AG04449 (cell line): ENCODE data around the gene TWNK.

Source experiments
- CTCF ChIA-PET: fragments of 350-600 bp; formaldehyde crosslinking; extraction: SDS; loops from one replicate; lab custom pipeline; 2021; ENCODE audit warnings: antibody characterized with exemption; lab: Yijun Ruan, JAX
- POLR2A ChIA-PET: fragments of 400-600, 350-600 bp; formaldehyde crosslinking; extraction: SDS; loops from one replicate; lab custom pipeline; 2020; ENCODE audit warnings: antibody characterized with exemption, inconsistent platforms; lab: Yijun Ruan, JAX
- DNase-seq: peaks from one replicate; pipeline ENCODE4 v3.0.0-alpha.2; 2010; ENCODE audit warnings: low read depth, low spot score
- H3K4me3 ChIP-seq: 2 replicates; pipeline ENCODE4 v1.5.1; 2011; ENCODE audit warnings: low read depth, mild to moderate bottlenecking, control low read depth, low read length
- TF ChIP-seq, protein P1 (sequence below): IDR thresholded peaks from one replicate; pipeline ENCODE4 v1.5.1; 2011; ENCODE audit warnings: mild to moderate bottlenecking, moderate library complexity, low read length, control low read depth, inconsistent platforms; ENCODE audit not compliant: insufficient read depth; ENCODE audit errors: missing control alignments

TWNK gene

DNA sequence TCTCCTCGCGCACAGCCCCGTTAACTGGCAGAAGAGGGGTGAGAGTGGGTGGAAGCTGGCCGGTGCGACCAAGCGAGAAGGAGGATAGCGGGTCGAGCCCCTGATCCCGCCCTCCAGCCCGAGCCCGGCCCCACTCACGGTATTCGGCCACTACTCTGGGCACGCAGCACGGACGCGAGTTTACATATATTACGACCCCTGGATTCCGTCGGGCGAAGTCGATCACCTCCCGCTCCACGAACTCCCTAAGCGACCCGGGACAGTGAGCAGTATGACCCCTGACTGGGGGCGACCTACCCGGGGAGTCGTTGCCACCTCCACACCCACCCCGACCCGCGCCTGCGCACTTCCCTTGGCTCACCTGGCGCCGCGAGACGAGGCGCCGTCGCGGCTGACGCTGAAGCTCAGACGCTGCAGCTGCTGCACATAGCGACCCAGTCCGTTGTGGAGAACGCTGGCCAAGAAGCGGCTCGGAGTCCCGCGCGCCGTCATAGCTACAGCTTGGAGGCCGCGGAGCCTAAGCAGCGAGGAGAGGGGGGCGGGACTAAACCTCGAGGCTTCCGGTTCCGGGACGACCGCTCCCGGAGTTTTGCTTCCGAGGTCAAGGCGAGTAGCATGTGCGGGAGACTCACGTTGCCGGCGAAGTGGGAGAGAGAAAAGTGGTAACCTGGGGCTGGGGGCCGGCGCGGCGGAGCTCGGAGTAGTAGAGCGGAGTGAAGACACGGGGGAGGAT is at the start of gene TWNK, which contains the start of gene MRPL43:
Gene TWNK (plus strand): TSS at position 592 of the 733 bp plus-strand sequence. CDS start 668 bp downstream, outside the sequence.
Gene MRPL43 (minus strand): TSS at position 546 of the 733 bp plus-strand sequence. CDS start 54 bp downstream, at position 492.
- ChIA-PET POLR2A (interaction anchor here (1.0 to 1.1 kb wide), 2 partner anchors 12 to 13 kb away, joined by 4 read pairs; partner anchors contain the start of gene LZTS2), CTCF (interaction anchor here (0.7 to 26.4 kb wide), 7 partner anchors 9 to 54 kb away, joined by 3 to 803 read pairs (median 15); partner anchors contain the start of genes LZTS2, PDZD7 and SFXN3)
- no peak for DNase-seq
- peak within 1 kb of the TSS; percentile 100 for H3K4me3 ChIP-seq
- TF ChIP-seq, protein P1, sequence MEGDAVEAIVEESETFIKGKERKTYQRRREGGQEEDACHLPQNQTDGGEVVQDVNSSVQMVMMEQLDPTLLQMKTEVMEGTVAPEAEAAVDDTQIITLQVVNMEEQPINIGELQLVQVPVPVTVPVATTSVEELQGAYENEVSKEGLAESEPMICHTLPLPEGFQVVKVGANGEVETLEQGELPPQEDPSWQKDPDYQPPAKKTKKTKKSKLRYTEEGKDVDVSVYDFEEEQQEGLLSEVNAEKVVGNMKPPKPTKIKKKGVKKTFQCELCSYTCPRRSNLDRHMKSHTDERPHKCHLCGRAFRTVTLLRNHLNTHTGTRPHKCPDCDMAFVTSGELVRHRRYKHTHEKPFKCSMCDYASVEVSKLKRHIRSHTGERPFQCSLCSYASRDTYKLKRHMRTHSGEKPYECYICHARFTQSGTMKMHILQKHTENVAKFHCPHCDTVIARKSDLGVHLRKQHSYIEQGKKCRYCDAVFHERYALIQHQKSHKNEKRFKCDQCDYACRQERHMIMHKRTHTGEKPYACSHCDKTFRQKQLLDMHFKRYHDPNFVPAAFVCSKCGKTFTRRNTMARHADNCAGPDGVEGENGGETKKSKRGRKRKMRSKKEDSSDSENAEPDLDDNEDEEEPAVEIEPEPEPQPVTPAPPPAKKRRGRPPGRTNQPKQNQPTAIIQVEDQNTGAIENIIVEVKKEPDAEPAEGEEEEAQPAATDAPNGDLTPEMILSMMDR, result no peak

DNA sequence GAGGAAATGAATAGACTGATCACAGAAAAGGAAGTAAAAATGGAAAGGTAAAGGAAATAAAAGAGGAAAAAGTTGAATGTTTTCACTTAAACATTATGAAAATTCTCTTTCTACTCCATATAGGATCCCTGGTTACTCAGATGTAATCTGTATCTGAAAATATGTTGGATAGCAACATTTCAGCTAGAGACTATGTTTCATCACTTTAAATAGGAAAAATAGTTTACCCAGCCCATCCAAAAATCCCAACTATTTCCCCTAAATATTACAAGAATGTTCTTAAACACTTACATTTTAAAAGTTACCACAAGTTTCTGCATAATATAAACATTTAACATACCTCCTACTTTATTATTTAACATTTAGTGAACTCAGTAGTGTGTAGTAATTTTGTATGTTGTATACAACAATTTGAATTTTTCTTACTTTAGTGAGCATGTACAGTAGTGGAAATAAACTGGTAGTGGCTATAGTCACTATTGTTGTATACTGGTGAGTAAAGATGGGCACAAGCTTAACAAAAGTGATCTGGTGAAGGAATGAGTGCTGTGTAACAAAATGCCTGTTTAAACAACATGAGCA is 47.5 kb upstream of the TWNK start:
- TF ChIP-seq, protein P1, result no peak
- peak; percentile 46 for DNase-seq
- CTCF ChIA-PET, result interaction anchor here (1.3 kb wide), 1 partner anchor 9 kb away, joined by 5 read pairs; no protein-coding TSS in a partner anchor
- H3K4me3 ChIP-seq, result no peak overlapping the region
- POLR2A ChIA-PET, result interaction anchor here (0.6 kb wide), 1 partner anchor 18 kb away, joined by 3 read pairs; no protein-coding TSS in a partner anchor

DNA sequence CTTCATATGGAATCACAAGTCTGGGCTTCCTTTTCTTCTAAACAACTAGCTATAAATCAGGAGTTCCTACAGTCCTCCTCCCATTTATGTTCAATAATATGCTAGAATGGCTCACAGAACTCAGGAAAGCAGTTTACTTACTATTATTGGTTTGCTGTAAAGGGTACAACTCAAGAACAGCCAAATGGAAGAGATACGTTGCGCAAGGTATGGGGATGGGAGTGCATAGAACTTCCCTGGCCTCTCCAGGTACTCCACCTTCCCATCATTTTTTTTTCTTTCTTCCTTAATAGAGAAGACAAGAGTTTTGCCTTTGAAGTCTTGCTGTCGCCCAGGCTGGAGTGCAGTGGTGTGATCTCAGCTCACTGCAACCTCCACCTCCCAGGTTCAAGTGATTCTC is 45.1 kb upstream of the TWNK start:
- ChIA-PET POLR2A (no interaction called here), CTCF (interaction anchor here (1.3 to 2.2 kb wide), 4 partner anchors 8 to 72 kb away, joined by 3 to 5 read pairs (median 4); no protein-coding TSS in a partner anchor)
- TF ChIP-seq, protein P1, result no peak
- DNase-seq, result no peak
- no peak overlapping the region for H3K4me3 ChIP-seq

DNA sequence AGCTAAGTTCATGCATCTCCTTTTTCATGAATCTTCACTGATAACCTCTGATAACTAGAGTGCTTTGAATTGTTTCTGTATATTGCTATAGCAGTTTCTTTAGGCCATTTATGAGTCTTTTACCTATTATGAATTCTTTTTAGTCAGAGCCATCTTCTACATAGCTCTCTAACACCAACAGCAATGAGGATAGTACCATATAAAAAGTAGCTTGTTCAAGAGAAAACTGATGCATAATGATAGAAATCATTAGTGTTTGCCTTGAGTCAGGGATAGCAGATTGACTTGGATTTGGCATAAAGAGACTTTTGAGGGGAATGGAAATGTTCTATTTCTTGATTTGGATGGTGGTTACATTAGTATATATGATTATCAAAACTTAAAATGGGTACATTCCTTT is 43.8 kb upstream of the TWNK start:
- TF ChIP-seq, protein P1, result no peak
- DNase-seq, result no peak
- no peak overlapping the region for H3K4me3 ChIP-seq
- CTCF ChIA-PET, result interaction anchor here (0.9 to 2.2 kb wide), 5 partner anchors 9 to 71 kb away, joined by 3 to 5 read pairs (median 4); no protein-coding TSS in a partner anchor
- POLR2A ChIA-PET, result no interaction called here

DNA sequence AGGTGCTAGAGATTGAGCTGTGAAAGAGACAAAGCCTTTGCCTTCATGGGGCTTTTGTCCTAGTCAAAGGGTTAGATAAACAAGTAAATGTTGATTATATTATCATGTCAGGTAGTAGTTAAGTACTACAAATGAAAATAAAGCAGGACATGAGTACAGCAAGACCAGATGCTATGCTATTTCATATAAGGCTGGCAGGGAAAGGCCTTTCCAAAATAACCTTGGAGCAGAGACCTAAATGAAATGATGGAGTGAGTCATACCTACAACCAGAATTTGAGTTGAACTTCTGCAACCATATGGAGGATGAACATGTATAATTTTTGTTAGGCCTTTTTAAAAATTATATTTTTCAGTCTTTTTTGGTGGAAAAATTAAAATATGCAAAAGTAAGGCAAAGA is 41.6 kb upstream of the TWNK start:
- no peak for DNase-seq
- CTCF ChIA-PET, result interaction anchor here (1.0 to 1.2 kb wide), 2 partner anchors 9 to 52 kb away, joined by 4 read pairs; no protein-coding TSS in a partner anchor
- TF ChIP-seq, protein P1, result no peak
- H3K4me3 ChIP-seq, result no peak overlapping the region
- POLR2A ChIA-PET, result no interaction called here
